ENCODE measurements around the gene SACM1L. TPM values are rescaled to one million over a fixed set of nuclear protein-coding genes. Genes with fewer than 3 reads are reported as not detected.

The SACM1L gene
- total and polyA plus RNA-seq, 2 of the 13 experiments (the other 11 are each of a cell fraction or from before 2014, with no cell fraction given) = 15.1 to 27.8 TPM

DNA sequence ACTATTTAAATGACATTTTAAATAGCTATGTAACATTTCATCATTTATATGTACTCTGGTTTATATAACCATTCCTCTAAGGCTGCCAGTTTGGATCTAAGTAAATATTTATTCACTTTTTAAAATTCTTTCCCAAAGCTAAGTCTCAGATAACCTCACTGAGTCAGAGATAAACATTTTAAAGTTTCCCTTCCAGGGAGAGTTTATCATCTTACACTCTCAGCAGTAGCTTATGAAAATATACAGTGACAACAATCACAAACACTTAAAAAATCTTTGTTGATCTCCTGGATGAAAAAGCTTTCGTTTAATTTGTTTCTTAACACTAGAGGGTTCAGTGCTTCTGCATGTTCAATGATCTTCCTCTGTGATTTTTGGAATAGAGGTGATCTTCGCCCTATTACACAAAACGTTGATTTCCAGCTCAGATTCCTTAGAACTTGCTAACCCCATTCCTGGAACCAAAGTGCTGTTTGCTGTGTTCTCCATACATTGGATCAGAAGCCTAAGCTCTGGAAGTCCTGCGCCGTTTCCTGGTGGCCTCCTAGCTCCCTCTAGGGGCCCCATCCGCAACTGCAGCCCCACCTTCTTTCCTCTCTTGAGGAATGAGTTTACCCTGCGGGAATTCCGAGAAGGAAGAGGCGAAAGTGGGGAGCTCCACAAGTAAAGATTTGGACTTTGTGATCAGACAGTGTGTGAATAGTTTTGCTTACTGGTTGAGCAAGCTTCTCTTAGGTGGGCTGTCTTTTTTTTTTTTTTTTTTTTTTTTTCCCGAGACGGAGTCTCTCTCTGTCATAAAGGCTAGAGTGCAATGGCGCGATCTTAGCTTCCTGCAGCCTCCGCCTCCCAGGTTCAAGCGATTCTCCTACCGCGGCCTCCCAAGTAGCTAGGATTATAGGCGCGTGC is 29.3 kb upstream of the SACM1L start:
- Histone ChIP-seq H4K20me1 (ENCODE audit: insufficient read depth, low read length) (no peaks in the 10 kb centered on the region; the same call in 1 of the 2 replicates), H3K36me3 (replicated peaks in 1 of 2; ENCODE audit: control insufficient read depth in 1 of 2, insufficient read depth in 2 of 2, low read length in 2 of 2) (peaks cover 0 to 4% of the 10 kb centered on the region in 2 experiments; a peak in 1 of 5 replicates), H3K27ac (ENCODE audit: extremely low read length, insufficient read depth, low read length) (no peak overlapping the region), H3K9ac (ENCODE audit: insufficient read depth, low read depth, low read length) (no peak overlapping the region), H3K79me2 (ENCODE audit: insufficient read depth, low read length) (no peaks in the 10 kb centered on the region), H3K9me3 (ENCODE audit: low read length) (no peaks in the 10 kb centered on the region), H3K4me3 (replicated peaks in 1 of 3; ENCODE audit: insufficient read depth in 1 of 3, low read depth in 2 of 3, low read length in 3 of 3) (no peak overlapping the region), H2AFZ (ENCODE audit: low read length) (no peak overlapping the region), H3K4me2 (ENCODE audit: low read depth, low read length) (no peak overlapping the region), H3K27me3 (ENCODE audit: control insufficient read depth in 1 of 2, insufficient read depth in 2 of 2, low read length in 2 of 2) (no peaks in the 10 kb centered on the region), H3K4me1 (ENCODE audit: insufficient read depth, low read length) (peaks cover 38% of the 10 kb centered on the region)
- intact Hi-C loops (cut with micrococcal nuclease; ENCODE audit: unreplicated experiment) (loop anchor here (5.0 kb wide), 1 partner anchor 48 kb away; no protein-coding TSS in a partner anchor), in situ Hi-C loops (cut with HindIII; ENCODE audit: extremely low pct_ligation_motif_present, low pct_unique_long_range_greater_than_20kb) (loop anchor here (5.0 to 10.0 kb wide), 3 partner anchors 68 to 435 kb away; partner anchors contain the start of genes LIMD1 and TMEM158)
- DNase-seq (ENCODE audit: low spot score) (peak; percentile 81), FAIRE-seq (peak; percentile 66), ATAC-seq (peak; percentile 81)
- BruUV-seq (replicated peaks) = no TSS peak
- POLR2A ChIA-PET = interaction anchor here (0.6 to 1.6 kb wide), 10 partner anchors 13 to 335 kb away, joined by 3 to 9 read pairs (median 4); partner anchors contain the start of genes LIMD1 and SACM1L
- WGBS (ENCODE audit: low lambda C conversion rate) = 56% methylated on average over 19 of the region's 19 CpGs
- CTCF ChIA-PET (ENCODE audit: low intra/inter-chr PET ratio, low total read pairs) = interaction anchor here (1.1 to 3.6 kb wide), 3 partner anchors 66 to 149 kb away, joined by 5 to 21 read pairs (median 10); partner anchors contain the start of gene LIMD1
- TF ChIP-seq ELF1 (CRISPR knock-in tag; IDR thresholded peaks at IDR 0.05) (peak; percentile 33; the same call in 1 of the 2 replicates), HNF4A (CRISPR knock-in tag; IDR thresholded peaks at IDR 0.05) (peak; percentile 48), ZBTB38 (CRISPR knock-in tag; IDR thresholded peaks at IDR 0.05) (no peak), ZMYM4 (CRISPR knock-in tag; IDR thresholded peaks at IDR 0.05) (0 out of 2 replicates have a peak, but pooled peaks have one; percentile 18), HNF4G (IDR thresholded peaks at IDR 0.05; ENCODE audit: borderline replicate concordance, low read depth, low read length) (peak; percentile 24; the same call in 1 of the 2 replicates), HNF4G (CRISPR knock-in tag; IDR thresholded peaks at IDR 0.05; ENCODE audit: borderline replicate concordance, low read depth) (no peak)
- TF ChIP-seq, protein P1, sequence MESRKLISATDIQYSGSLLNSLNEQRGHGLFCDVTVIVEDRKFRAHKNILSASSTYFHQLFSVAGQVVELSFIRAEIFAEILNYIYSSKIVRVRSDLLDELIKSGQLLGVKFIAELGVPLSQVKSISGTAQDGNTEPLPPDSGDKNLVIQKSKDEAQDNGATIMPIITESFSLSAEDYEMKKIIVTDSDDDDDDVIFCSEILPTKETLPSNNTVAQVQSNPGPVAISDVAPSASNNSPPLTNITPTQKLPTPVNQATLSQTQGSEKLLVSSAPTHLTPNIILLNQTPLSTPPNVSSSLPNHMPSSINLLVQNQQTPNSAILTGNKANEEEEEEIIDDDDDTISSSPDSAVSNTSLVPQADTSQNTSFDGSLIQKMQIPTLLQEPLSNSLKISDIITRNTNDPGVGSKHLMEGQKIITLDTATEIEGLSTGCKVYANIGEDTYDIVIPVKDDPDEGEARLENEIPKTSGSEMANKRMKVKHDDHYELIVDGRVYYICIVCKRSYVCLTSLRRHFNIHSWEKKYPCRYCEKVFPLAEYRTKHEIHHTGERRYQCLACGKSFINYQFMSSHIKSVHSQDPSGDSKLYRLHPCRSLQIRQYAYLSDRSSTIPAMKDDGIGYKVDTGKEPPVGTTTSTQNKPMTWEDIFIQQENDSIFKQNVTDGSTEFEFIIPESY (CRISPR knock-in tag; IDR thresholded peaks at IDR 0.05) = peak; percentile 52
- TF ChIP-seq, protein P2, sequence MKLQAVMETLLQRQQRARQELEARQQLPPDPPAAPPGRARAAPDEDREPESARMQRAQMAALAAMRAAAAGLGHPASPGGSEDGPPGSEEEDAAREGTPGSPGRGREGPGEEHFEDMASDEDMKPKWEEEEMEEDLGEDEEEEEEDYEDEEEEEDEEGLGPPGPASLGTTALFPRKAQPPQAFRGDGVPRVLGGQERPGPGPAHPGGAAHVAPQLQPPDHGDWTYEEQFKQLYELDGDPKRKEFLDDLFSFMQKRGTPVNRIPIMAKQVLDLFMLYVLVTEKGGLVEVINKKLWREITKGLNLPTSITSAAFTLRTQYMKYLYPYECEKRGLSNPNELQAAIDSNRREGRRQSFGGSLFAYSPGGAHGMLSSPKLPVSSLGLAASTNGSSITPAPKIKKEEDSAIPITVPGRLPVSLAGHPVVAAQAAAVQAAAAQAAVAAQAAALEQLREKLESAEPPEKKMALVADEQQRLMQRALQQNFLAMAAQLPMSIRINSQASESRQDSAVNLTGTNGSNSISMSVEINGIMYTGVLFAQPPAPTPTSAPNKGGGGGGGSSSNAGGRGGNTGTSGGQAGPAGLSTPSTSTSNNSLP (IDR thresholded peaks at IDR 0.05; ENCODE audit: low read depth, low read length) = 0 out of 2 replicates have a peak, but pooled peaks have one; percentile 13
- TF ChIP-seq, protein P3, sequence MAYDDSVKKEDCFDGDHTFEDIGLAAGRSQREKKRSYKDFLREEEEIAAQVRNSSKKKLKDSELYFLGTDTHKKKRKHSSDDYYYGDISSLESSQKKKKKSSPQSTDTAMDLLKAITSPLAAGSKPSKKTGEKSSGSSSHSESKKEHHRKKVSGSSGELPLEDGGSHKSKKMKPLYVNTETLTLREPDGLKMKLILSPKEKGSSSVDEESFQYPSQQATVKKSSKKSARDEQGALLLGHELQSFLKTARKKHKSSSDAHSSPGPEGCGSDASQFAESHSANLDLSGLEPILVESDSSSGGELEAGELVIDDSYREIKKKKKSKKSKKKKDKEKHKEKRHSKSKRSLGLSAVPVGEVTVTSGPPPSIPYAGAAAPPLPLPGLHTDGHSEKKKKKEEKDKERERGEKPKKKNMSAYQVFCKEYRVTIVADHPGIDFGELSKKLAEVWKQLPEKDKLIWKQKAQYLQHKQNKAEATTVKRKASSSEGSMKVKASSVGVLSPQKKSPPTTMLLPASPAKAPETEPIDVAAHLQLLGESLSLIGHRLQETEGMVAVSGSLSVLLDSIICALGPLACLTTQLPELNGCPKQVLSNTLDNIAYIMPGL (CRISPR knock-in tag; IDR thresholded peaks at IDR 0.05; ENCODE audit: borderline replicate concordance in 1 of 2, low read depth in 1 of 2) = peak; percentile 37 to 40; a peak in 1 of 4 replicates
- TF ChIP-seq, protein P4, sequence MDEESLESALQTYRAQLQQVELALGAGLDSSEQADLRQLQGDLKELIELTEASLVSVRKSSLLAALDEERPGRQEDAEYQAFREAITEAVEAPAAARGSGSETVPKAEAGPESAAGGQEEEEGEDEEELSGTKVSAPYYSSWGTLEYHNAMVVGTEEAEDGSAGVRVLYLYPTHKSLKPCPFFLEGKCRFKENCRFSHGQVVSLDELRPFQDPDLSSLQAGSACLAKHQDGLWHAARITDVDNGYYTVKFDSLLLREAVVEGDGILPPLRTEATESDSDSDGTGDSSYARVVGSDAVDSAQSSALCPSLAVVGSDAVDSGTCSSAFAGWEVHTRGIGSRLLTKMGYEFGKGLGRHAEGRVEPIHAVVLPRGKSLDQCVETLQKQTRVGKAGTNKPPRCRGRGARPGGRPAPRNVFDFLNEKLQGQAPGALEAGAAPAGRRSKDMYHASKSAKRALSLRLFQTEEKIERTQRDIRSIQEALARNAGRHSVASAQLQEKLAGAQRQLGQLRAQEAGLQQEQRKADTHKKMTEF (CRISPR knock-in tag; IDR thresholded peaks at IDR 0.05) = peak; percentile 54; the same call in 1 of the 2 replicates
- TF ChIP-seq, protein P5, sequence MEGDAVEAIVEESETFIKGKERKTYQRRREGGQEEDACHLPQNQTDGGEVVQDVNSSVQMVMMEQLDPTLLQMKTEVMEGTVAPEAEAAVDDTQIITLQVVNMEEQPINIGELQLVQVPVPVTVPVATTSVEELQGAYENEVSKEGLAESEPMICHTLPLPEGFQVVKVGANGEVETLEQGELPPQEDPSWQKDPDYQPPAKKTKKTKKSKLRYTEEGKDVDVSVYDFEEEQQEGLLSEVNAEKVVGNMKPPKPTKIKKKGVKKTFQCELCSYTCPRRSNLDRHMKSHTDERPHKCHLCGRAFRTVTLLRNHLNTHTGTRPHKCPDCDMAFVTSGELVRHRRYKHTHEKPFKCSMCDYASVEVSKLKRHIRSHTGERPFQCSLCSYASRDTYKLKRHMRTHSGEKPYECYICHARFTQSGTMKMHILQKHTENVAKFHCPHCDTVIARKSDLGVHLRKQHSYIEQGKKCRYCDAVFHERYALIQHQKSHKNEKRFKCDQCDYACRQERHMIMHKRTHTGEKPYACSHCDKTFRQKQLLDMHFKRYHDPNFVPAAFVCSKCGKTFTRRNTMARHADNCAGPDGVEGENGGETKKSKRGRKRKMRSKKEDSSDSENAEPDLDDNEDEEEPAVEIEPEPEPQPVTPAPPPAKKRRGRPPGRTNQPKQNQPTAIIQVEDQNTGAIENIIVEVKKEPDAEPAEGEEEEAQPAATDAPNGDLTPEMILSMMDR (CRISPR knock-in tag; IDR thresholded peaks at IDR 0.05) = peak; percentile 88
